ENCODE results near the gene SYNGR2.

Gene SYNGR2

GRCh38 chr17:78185981-78186691 is 17.8 kb downstream of the SYNGR2 start:
- H3K36me3 ChIP-seq (ENCODE audit: insufficient read depth, low read length) = peaks cover 58% of the 10 kb centered on the region
- no peaks in the 10 kb centered on the region for H3K27me3 ChIP-seq (ENCODE audit: insufficient read depth, low read length, poor library complexity)
- H3K9me3 ChIP-seq (ENCODE audit: insufficient read depth, low read length, severe bottlenecking) = no peaks in the 10 kb centered on the region
- peak overlapping the region; percentile 92 for H3K4me2 ChIP-seq (ENCODE audit: insufficient read depth, low read length)
- peaks cover 84% of the 10 kb centered on the region for H3K79me2 ChIP-seq (ENCODE audit: insufficient read depth, low read length)
- H3K9ac ChIP-seq (ENCODE audit: low read depth, low read length) = peak overlapping the region; percentile 75
- H3K27ac ChIP-seq (ENCODE audit: low read length) = peak overlapping the region; percentile 70
- peak overlapping the region; percentile 32 to 70 for H3K4me3 ChIP-seq (ENCODE audit: low read depth in 1 of 2, low read length in 2 of 2)
- ATAC-seq (ENCODE audit: insufficient read depth, low read depth) (peak; percentile 3; the same call in 2 of the 3 replicates), DNase-seq (peak; percentile 37)
- H4K20me1 ChIP-seq (ENCODE audit: insufficient read depth, low read length) = peaks cover 26% of the 10 kb centered on the region
- H3K4me1 ChIP-seq (ENCODE audit: insufficient read depth, low read length) = peaks cover 85% of the 10 kb centered on the region
- no peak for TF ChIP-seq CTCF (IDR thresholded peaks at IDR 0.05; ENCODE audit: borderline replicate concordance, extremely low read depth, low read length, poor library complexity, severe bottlenecking)
- no peak for TF ChIP-seq EZH2 (IDR thresholded peaks at IDR 0.05; ENCODE audit: borderline replicate concordance, low read depth, low read length, severe bottlenecking)
- H2AFZ ChIP-seq (ENCODE audit: low read depth, low read length) = peak overlapping the region; percentile 42; the same call in 1 of the 2 replicates

GRCh38 chr17:78186692-78187595 is 18.6 kb downstream of the SYNGR2 start, which contains the start of the genes AFMID and TK1:
Gene AFMID (plus strand): TSS chr17:78187362. CDS start chr17:78187371, 9 bp downstream.
Gene TK1 (minus strand): TSS chr17:78187052. CDS start chr17:78186994, 58 bp downstream.
- TF ChIP-seq EZH2 (IDR thresholded peaks at IDR 0.05; ENCODE audit: borderline replicate concordance, low read depth, low read length, severe bottlenecking) (no peak), CTCF (IDR thresholded peaks at IDR 0.05; ENCODE audit: borderline replicate concordance, extremely low read depth, low read length, poor library complexity, severe bottlenecking) (peak; percentile 55)
- Histone ChIP-seq H4K20me1 (ENCODE audit: insufficient read depth, low read length) (peaks cover 26% of the 10 kb centered on the region), H3K4me2 (ENCODE audit: insufficient read depth, low read length) (peak within 1 kb of the TSS; percentile 92), H3K79me2 (ENCODE audit: insufficient read depth, low read length) (peaks cover 80% of the 10 kb centered on the region), H3K9ac (ENCODE audit: low read depth, low read length) (peak within 1 kb of the TSS; percentile 75), H2AFZ (ENCODE audit: low read depth, low read length) (peak within 1 kb of the TSS; percentile 82), H3K27me3 (ENCODE audit: insufficient read depth, low read length, poor library complexity) (no peaks in the 10 kb centered on the region), H3K27ac (ENCODE audit: low read length) (peak within 1 kb of the TSS; percentile 82), H3K9me3 (ENCODE audit: insufficient read depth, low read length, severe bottlenecking) (no peaks in the 10 kb centered on the region), H3K4me1 (ENCODE audit: insufficient read depth, low read length) (peaks cover 82% of the 10 kb centered on the region), H3K4me3 (ENCODE audit: low read depth in 1 of 2, low read length in 2 of 2) (peak within 1 kb of the TSS; percentile 37 to 70), H3K36me3 (ENCODE audit: insufficient read depth, low read length) (peaks cover 58% of the 10 kb centered on the region)
- ATAC-seq (ENCODE audit: insufficient read depth, low read depth) = peak; percentile 92
- DNase-seq = peak; percentile 97

- Histone ChIP-seq H3K9ac (ENCODE audit: low read depth, low read length) (no peak overlapping the region), H3K79me2 (ENCODE audit: insufficient read depth, low read length) (peaks cover 16% of the 10 kb centered on the region), H3K9me3 (ENCODE audit: insufficient read depth, low read length, severe bottlenecking) (no peaks in the 10 kb centered on the region), H3K27me3 (ENCODE audit: insufficient read depth, low read length, poor library complexity) (no peaks in the 10 kb centered on the region), H2AFZ (ENCODE audit: low read depth, low read length) (no peak overlapping the region), H3K4me1 (ENCODE audit: insufficient read depth, low read length) (no peaks in the 10 kb centered on the region), H4K20me1 (ENCODE audit: insufficient read depth, low read length) (peaks cover 11% of the 10 kb centered on the region; the same call in 1 of the 2 replicates), H3K27ac (ENCODE audit: low read length) (no peak overlapping the region), H3K4me2 (ENCODE audit: insufficient read depth, low read length) (no peak overlapping the region), H3K4me3 (ENCODE audit: low read depth in 1 of 2, low read length in 2 of 2) (no peak overlapping the region), H3K36me3 (ENCODE audit: insufficient read depth, low read length) (peaks cover 58% of the 10 kb centered on the region)
- no peak for ATAC-seq (ENCODE audit: insufficient read depth, low read depth)
- no peak for DNase-seq
- TF ChIP-seq CTCF (IDR thresholded peaks at IDR 0.05; ENCODE audit: borderline replicate concordance, extremely low read depth, low read length, poor library complexity, severe bottlenecking) (no peak), EZH2 (IDR thresholded peaks at IDR 0.05; ENCODE audit: borderline replicate concordance, low read depth, low read length, severe bottlenecking) (no peak)
Measured at GRCh38 chr17:78196716-78197115, 28.3 kb downstream of the SYNGR2 start.
